Measurements from ENCODE around the gene NPC1L1.

NPC1L1 gene

GRCh38 chr7:44541028-44541869 lies at the start of gene NPC1L1:
Gene NPC1L1, minus strand, starts transcription at chr7:44541330. Its CDS starts 71 bp downstream, at chr7:44541259.
- DNase-seq (ENCODE audit: insufficient read length, low spot score) = no peak
- no peak for FAIRE-seq

GRCh38 chr7:44590910-44591309 lies 49.8 kb upstream of the NPC1L1 start:
- FAIRE-seq (no peak), DNase-seq (ENCODE audit: insufficient read length, low spot score) (no peak)

GRCh38 chr7:44587843-44588711 lies 46.9 kb upstream of the NPC1L1 start:
- FAIRE-seq (no peak), DNase-seq (ENCODE audit: insufficient read length, low spot score) (no peak)

GRCh38 chr7:44583146-44583865 lies 42.2 kb upstream of the NPC1L1 start:
- DNase-seq (ENCODE audit: insufficient read length, low spot score) = no peak
- no peak for FAIRE-seq

GRCh38 chr7:44581879-44582603 lies 40.9 kb upstream of the NPC1L1 start, which contains the start of gene TMED4:
Gene TMED4, minus strand, starts transcription at chr7:44582231. Its CDS starts 25 bp downstream, at chr7:44582206.
- FAIRE-seq = peak; percentile 99
- peak; percentile 99 for DNase-seq (ENCODE audit: insufficient read length, low spot score)

GRCh38 chr7:44580945-44581878 lies 40.1 kb upstream of the NPC1L1 start:
- FAIRE-seq (no peak), DNase-seq (ENCODE audit: insufficient read length, low spot score) (no peak)

- DNase-seq (ENCODE audit: insufficient read length, low spot score) (no peak), FAIRE-seq (no peak)
Measured at GRCh38 chr7:44576228-44576627, 35.1 kb upstream of the NPC1L1 start.

GRCh38 chr7:44575054-44575453 lies 33.9 kb upstream of the NPC1L1 start:
- FAIRE-seq (no peak), DNase-seq (ENCODE audit: insufficient read length, low spot score) (no peak)

- FAIRE-seq = no peak
- no peak for DNase-seq (ENCODE audit: insufficient read length, low spot score)
Measured at GRCh38 chr7:44574287-44574872, 33.2 kb upstream of the NPC1L1 start.

GRCh38 chr7:44573464-44574286 lies 32.5 kb upstream of the NPC1L1 start, which contains the start of gene DDX56:
Gene DDX56, minus strand, starts transcription at chr7:44573908. Its CDS starts 13 bp downstream, at chr7:44573895.
- DNase-seq (ENCODE audit: insufficient read length, low spot score) = peak; percentile 97
- peak; percentile 95 for FAIRE-seq

GRCh38 chr7:44572771-44573170 lies 31.6 kb upstream of the NPC1L1 start:
- DNase-seq (ENCODE audit: insufficient read length, low spot score) (no peak), FAIRE-seq (no peak)

GRCh38 chr7:44569959-44570358 lies 28.8 kb upstream of the NPC1L1 start:
- no peak for DNase-seq (ENCODE audit: insufficient read length, low spot score)
- FAIRE-seq = no peak

- FAIRE-seq = no peak
- DNase-seq (ENCODE audit: insufficient read length, low spot score) = no peak
Measured at GRCh38 chr7:44568771-44569560, 27.8 kb upstream of the NPC1L1 start.

GRCh38 chr7:44567884-44568283 lies 26.8 kb upstream of the NPC1L1 start:
- no peak for FAIRE-seq
- DNase-seq (ENCODE audit: insufficient read length, low spot score) = no peak

- FAIRE-seq (no peak), DNase-seq (ENCODE audit: insufficient read length, low spot score) (no peak)
Measured at GRCh38 chr7:44566680-44567079, 25.6 kb upstream of the NPC1L1 start.

- DNase-seq (ENCODE audit: insufficient read length, low spot score) = no peak
- FAIRE-seq = no peak
Measured at GRCh38 chr7:44565795-44566559, 24.8 kb upstream of the NPC1L1 start.

All from HTR-8/SVneo (cell line).